Nephron (organoid): ENCODE results near the gene ARMH2.
"Not testable (repeated sequence)": the region's sequence is repeated elsewhere in the genome, so short reads cannot be mapped to it uniquely, and the experiment has no call there.

ENCODE experiments used
- H3K27ac Mint-ChIP-seq, 3 experiments: 2 replicates each; pipeline ENCODE4 v1.8.0; 2020; ENCODE audit warnings: mixed read lengths in 3 of 3, mild to moderate bottlenecking in 2 of 3, moderate library complexity in 1 of 3
- H3K27me3 Mint-ChIP-seq: 2 replicates; pipeline ENCODE4 v1.8.0; 2021; ENCODE audit warnings: low read depth, mild to moderate bottlenecking, moderate library complexity, mixed read lengths
- H3K36me3 Mint-ChIP-seq: 2 replicates; pipeline ENCODE4 v1.8.0; 2020; ENCODE audit warnings: low read depth, mixed read lengths
- H3K4me1 Mint-ChIP-seq: 2 replicates; pipeline ENCODE4 v1.8.0; 2020; ENCODE audit warnings: mixed read lengths
- H3K4me3 Mint-ChIP-seq, 3 experiments: 2 replicates each; pipeline ENCODE4 v1.8.0; 2020; ENCODE audit warnings: mild to moderate bottlenecking in 3 of 3, mixed read lengths in 3 of 3, moderate library complexity in 2 of 3
- H3K9me3 Mint-ChIP-seq: 2 replicates; pipeline ENCODE4 v1.8.0; 2020; ENCODE audit warnings: mixed read lengths
- TF ChIP-seq, protein P1 (sequence below), 3 experiments: fragments of 200-600 bp; sonication (generic); IDR thresholded peaks; one replicate each; pipeline ENCODE4 v1.5.0; 2021; ENCODE audit warnings: antibody characterized with exemption in 3 of 3; ENCODE audit not compliant: unreplicated experiment in 3 of 3

The ARMH2 gene

DNA sequence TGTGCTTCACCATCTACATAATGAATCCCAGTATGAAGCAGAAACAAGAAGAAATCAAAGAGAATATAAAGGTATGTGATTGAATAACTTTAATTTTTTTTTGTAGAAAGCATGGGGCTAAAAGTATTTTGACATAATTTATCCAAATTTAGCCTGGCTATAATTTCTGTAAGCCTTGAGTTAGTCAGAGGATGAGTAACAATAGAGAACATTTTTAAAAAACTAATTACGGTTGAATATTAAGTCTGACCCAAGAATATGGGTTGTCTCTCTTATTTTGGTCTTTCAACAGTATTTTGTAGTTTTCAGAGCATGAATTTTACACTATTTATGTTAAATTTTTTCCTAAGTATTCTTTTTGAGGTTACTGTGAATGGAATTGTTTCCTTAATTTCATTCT lies 21.5 kb downstream of the ARMH2 start:
- Mint-ChIP-seq H3K27ac (no peak overlapping the region), H3K27me3 (no peaks in the 10 kb centered on the region), H3K9me3 (no peaks in the 10 kb centered on the region), H3K36me3 (peaks cover 24% of the 10 kb centered on the region), H3K4me1 (peaks cover 20% of the 10 kb centered on the region), H3K4me3 (peak overlapping the region; percentile 3 to 100 (median 30))
- TF ChIP-seq, protein P1, sequence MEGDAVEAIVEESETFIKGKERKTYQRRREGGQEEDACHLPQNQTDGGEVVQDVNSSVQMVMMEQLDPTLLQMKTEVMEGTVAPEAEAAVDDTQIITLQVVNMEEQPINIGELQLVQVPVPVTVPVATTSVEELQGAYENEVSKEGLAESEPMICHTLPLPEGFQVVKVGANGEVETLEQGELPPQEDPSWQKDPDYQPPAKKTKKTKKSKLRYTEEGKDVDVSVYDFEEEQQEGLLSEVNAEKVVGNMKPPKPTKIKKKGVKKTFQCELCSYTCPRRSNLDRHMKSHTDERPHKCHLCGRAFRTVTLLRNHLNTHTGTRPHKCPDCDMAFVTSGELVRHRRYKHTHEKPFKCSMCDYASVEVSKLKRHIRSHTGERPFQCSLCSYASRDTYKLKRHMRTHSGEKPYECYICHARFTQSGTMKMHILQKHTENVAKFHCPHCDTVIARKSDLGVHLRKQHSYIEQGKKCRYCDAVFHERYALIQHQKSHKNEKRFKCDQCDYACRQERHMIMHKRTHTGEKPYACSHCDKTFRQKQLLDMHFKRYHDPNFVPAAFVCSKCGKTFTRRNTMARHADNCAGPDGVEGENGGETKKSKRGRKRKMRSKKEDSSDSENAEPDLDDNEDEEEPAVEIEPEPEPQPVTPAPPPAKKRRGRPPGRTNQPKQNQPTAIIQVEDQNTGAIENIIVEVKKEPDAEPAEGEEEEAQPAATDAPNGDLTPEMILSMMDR (IDR thresholded peaks at IDR 0.05; ENCODE audit: unreplicated experiment in 3 of 3): no peak

DNA sequence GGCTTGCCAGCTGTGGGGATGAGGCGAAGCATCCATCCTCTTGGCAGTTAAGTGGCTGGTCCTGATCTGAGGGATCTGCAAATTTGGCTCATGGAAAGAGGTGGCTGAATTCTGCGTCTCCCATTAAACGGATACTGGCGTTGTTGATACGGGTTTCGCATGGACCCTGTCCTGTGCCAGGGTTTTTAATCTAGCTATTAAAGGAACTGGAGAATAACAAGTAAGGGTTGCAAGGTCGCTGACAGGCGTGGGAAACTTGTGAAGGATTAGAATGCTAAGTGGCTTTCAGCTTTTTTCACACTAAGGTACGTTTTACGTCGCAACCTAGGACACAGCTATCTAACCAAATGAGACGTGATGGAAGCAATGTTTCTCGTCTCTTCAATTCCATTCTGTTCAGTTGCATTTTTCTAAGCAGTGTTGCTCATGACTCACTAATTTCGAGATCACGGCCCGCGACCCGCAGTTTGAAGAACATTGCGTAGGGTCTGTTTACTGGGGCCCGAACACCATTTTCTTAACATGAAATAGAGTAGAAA lies 23.1 kb downstream of the ARMH2 start:
- Mint-ChIP-seq H3K27ac (peak overlapping the region; percentile 95 to 99 (median 99)), H3K4me1 (peaks cover 20% of the 10 kb centered on the region), H3K36me3 (peaks cover 11% of the 10 kb centered on the region), H3K9me3 (no peaks in the 10 kb centered on the region), H3K27me3 (no peaks in the 10 kb centered on the region), H3K4me3 (peak overlapping the region; percentile 100)
- TF ChIP-seq, protein P1 (IDR thresholded peaks at IDR 0.05; ENCODE audit: unreplicated experiment in 3 of 3): no peak

DNA sequence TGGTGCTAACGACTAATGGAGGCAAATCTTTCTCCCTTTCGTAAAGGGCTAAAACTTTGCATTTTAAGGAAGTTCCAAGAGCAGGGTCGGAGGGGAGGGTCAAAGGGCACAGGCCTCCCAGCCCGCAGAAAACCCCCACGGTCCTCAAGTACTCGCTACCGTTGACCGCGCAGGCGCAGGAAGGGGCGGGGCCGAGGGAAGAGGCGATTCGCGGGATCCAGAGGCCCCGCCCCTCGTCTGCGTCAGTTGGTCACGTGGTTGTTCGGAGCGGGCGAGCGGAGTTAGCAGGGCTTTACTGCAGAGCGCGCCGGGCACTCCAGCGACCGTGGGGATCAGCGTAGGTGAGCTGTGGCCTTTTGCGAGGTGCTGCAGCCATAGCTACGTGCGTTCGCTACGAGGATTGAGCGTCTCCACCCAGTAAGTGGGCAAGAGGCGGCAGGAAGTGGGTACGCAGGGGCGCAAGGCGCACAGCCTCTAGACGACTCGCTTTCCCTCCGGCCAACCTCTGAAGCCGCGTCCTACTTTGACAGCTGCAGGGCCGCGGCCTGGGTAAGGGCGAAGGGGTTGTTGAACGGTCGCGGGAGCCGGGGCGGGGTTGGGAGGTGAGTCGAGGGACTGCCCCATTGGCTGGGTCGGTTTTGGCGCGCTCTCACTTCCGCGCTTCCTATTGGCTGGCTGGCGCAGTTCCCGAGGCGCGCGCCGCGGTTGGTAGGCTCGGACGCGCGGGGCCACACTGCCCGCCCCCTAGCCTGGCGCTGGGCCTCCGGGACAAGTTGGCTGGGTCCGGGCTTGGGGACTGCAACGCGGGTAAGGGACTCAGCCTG lies 23.8 kb downstream of the ARMH2 start, which contains the start of gene GMNN:
GMNN (plus strand) TSS at position 242 of the 824 bp plus-strand sequence. CDS start 2,310 bp downstream, outside the sequence.
- Mint-ChIP-seq H3K4me1 (peaks cover 20% of the 10 kb centered on the region), H3K4me3 (peak within 1 kb of the TSS; percentile 100), H3K9me3 (no peaks in the 10 kb centered on the region), H3K27ac (peak within 1 kb of the TSS; percentile 95 to 99 (median 99)), H3K27me3 (no peaks in the 10 kb centered on the region), H3K36me3 (peaks cover 4% of the 10 kb centered on the region)
- TF ChIP-seq, protein P1 (IDR thresholded peaks at IDR 0.05; ENCODE audit: unreplicated experiment in 3 of 3): no peak

DNA sequence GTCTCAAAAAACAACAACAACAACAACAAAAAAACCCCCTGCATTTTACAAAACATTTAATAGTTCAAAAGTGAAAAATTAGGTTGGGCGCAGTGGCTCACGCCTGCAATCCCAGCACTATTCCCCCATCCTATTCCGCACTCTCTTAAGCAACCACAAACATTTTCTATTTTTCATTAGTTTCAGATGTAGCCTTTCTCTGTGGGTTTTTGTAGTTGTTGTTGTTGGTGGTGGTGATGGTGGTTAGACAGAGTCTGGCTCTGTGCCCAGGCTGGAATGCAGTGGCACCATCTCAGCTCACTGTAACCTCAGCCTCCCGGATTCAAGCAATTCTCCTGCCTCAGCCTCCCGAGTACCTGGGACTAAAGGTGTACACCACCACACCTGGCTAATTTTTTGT lies 30.4 kb downstream of the ARMH2 start:
- Mint-ChIP-seq H3K27ac (no peak overlapping the region), H3K4me1 (no peaks in the 10 kb centered on the region), H3K4me3 (no peak overlapping the region), H3K9me3 (no peaks in the 10 kb centered on the region), H3K27me3 (no peaks in the 10 kb centered on the region), H3K36me3 (no peaks in the 10 kb centered on the region)
- TF ChIP-seq, protein P1 (IDR thresholded peaks at IDR 0.05; ENCODE audit: unreplicated experiment in 3 of 3): no peak

DNA sequence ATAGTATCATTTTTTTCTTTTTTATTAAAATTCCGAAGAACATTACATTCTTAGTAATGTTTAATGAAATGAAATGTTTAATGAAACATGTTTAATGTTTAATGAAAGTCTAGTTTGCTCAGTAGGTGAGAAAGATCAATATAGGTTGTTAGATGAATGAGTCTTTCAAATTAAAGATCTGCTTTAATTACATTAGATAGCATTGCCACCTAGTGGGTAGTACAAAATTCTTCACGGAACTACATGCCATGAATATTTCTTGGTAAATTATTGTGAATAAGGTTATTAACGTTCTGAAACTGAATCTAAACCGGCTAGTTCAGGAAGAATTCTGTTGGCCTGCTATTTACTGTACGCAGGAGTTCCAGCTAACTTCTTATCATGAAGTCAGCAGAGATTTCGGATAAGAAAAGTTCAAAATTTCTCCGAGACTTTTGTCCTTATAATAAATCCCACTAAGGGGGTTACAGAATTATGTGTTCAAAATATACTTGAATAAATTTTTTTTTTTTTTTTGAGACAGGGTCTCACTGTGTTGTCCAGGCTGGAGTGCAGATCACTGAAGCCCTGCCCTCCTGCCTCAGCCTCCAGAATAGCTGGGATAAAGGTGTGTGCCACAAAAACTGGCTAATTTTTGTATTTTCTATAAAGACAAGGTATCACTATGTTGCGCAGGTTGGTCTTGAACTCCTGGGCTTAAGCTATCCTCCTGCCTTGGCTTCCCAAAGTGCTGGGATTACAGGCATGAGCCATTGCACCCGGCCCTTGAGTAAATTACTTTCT lies 31.8 kb downstream of the ARMH2 start:
- no peak overlapping the region for H3K27ac Mint-ChIP-seq
- TF ChIP-seq, protein P1 (IDR thresholded peaks at IDR 0.05; ENCODE audit: unreplicated experiment in 3 of 3): peak; percentile 28 to 46 (median 43)
- no peaks in the 10 kb centered on the region for H3K9me3 Mint-ChIP-seq
- no peaks in the 10 kb centered on the region for H3K36me3 Mint-ChIP-seq
- no peak overlapping the region for H3K4me3 Mint-ChIP-seq
- no peaks in the 10 kb centered on the region for H3K4me1 Mint-ChIP-seq
- no peaks in the 10 kb centered on the region for H3K27me3 Mint-ChIP-seq

DNA sequence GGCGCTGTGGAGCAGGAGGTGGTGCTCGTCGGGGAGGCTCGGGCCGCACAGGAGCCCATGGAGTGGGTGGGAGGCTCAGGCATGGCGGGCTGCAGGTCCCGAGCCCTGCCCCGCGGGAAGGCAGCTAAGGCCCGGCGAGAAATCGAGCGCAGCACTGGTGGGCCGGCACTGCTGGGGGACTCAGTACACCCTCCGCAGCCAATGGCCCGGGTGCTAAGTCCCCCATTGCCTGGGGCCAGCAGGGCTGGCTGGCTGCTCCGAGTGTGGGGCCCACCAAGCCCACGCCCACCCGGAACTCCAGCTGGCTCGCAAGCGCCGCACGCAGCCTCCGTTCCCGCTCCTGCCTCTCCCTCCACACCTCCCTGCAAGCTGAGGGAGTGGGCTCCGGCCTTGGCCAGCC lies 32.7 kb downstream of the ARMH2 start:
- H3K4me1 Mint-ChIP-seq, H3K36me3 Mint-ChIP-seq, H3K27ac Mint-ChIP-seq, H3K4me3 Mint-ChIP-seq, H3K27me3 Mint-ChIP-seq, H3K9me3 Mint-ChIP-seq: not testable (repeated sequence)

DNA sequence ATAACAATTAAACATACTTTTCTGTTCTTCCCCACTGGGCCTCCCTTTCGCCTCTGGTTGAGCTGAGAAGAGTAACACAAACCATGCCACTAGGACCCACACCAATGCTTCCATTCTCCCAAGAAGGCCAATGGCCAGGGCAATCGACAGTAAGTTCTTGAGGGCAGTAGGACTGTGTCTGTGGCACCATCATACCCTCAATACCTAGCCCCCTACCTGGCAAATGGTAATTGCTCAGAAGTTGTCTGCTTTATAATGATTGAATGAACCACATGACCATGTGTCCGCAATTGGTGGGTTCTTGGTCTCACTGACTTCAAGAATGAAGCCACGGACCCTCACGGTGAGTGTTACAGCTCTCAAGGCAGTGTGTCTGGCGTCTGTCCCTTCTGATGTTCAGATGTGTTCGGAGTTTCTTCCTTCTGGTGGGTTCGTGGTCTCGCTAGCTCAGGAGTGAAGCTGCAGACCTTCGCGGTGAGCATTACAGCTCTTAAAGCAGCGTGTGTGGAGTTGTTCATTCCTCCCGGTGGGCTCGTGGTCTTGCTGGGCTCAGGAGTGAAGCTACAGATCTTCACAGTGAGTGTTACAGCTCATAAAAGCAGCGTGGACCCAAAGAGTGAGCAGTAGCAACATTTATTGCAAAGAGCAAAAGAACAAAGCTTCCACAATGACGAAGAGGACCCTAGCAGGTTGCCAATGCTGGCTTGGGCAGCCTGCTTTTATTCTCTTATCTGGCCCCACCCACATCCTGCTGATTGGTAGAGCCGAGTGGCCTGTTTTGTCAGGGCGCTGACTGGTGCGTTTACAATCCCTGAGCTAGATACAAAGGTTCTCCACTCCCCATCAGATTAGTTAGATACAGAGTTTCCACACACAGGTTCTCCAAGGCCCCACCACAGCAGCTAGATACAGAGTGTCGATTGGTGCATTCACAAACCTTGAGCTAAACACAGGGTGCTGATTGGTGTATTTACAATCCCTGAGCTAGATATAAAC lies 33.6 kb downstream of the ARMH2 start:
- H3K4me3 Mint-ChIP-seq, H3K27me3 Mint-ChIP-seq, H3K4me1 Mint-ChIP-seq, H3K27ac Mint-ChIP-seq, H3K36me3 Mint-ChIP-seq, H3K9me3 Mint-ChIP-seq: not testable (repeated sequence)
